Aorta (tissue), 5 donors: ENCODE results near the gene TMPRSS6. TPM values are rescaled to one million over a fixed set of nuclear protein-coding genes. Genes with fewer than 3 reads are reported as not detected.

Experiments
- ATAC-seq: fragments of 200-7000 bp; cut with Tn5 transposase; one replicate; pipeline ENCODE4 v1.9.1; 2022; ENCODE audit warnings: moderate library complexity; ENCODE audit not compliant: low FRiP score
- DNase-seq, 2 donors: peaks; one replicate each; pipeline ENCODE4 v3.0.0-alpha.2; 2020
- H3K27ac ChIP-seq, 2 donors: one replicate each; pipeline ENCODE4 v1.5.1; 2013; ENCODE audit warnings: low read length in 2 of 2, mild to moderate bottlenecking in 2 of 2, moderate library complexity in 2 of 2, control low read depth in 1 of 2, inconsistent platforms in 1 of 2, low read depth in 1 of 2
- H3K27me3 ChIP-seq, 2 donors: one replicate each; pipeline ENCODE4 v1.6.1; 2013; ENCODE audit warnings: control low read depth in 1 of 2, low read length in 1 of 2, mild to moderate bottlenecking in 1 of 2, moderate library complexity in 1 of 2; ENCODE audit not compliant: insufficient read depth in 2 of 2, control insufficient read depth in 1 of 2
- H3K36me3 ChIP-seq, 2 donors: one replicate each; pipeline ENCODE4 v1.6.1; 2013; ENCODE audit warnings: control low read depth in 1 of 2, low read length in 1 of 2, mild to moderate bottlenecking in 1 of 2; ENCODE audit not compliant: insufficient read depth in 2 of 2, control insufficient read depth in 1 of 2
- H3K4me1 ChIP-seq, 2 donors: one replicate each; pipeline ENCODE4 v1.6.1; 2013; ENCODE audit warnings: low read length in 2 of 2, control low read depth in 1 of 2, mild to moderate bottlenecking in 1 of 2, moderate library complexity in 1 of 2; ENCODE audit not compliant: insufficient read depth in 2 of 2, control insufficient read depth in 1 of 2
- H3K4me3 ChIP-seq, 2 donors: one replicate each; pipeline ENCODE4 v1.5.1; 2013; ENCODE audit warnings: low read length in 2 of 2, control low read depth in 1 of 2, mild to moderate bottlenecking in 1 of 2
- H3K9me3 ChIP-seq: one replicate; pipeline ENCODE4 v1.6.1; 2013; ENCODE audit warnings: mild to moderate bottlenecking, low read length; ENCODE audit not compliant: control insufficient read depth
- WGBS, 2 donors: extraction: QIAGEN DNeasy Blood & Tissue Kit; methylation state at CpG; one replicate each; pipeline ENCODE4 v1.1.7; 2013; 5-methylcytosine and 5-hydroxymethylcytosine counted together
- intact Hi-C, 2 donors: fragments of 100-400 bp; cut with DNase I; formaldehyde crosslinking; loops; one replicate each; pipeline versions ENCODE4 v1.14.2 to v1.15.0; 2022
- long read RNA-seq, 2 donors: library from polyadenylated mRNA; unstranded; transcript quantifications; one replicate each; pipeline ENCODE4 v2.0.0, GENCODE V29; 2020 to 2021
- polyA plus RNA-seq, 2 donors: library from polyadenylated mRNA; stranded (reverse); fragments of 200-250 nt; gene quantifications; one replicate each; pipeline ENCODE4 v1.2.3, GENCODE V29; 2013
- total RNA-seq, 2 donors: library from RNA; stranded (reverse); fragmentation: NEBNext Ultra II Directional; extraction: Animal tissue kit (Norgen Biotek cat#: 25700); gene quantifications; one replicate each; pipeline ENCODE4 v1.2.1, GENCODE V29; 2021
- donor health status: healthy with polysubstance abuse.
- donor health status: Bipolar disorder and iron deficiency.
- donor health status: DM: no; HTN: no; CAD: no.
- donor health status: DM: no; HTN: no; CAD: no.
- donor health status: DM: yes; HTN: yes; CAD: no.

TMPRSS6 gene
- not detected for total RNA-seq
- not detected for polyA plus RNA-seq
- long read RNA-seq, donor 1: 0 reads
- long read RNA-seq, donor 2: 0 reads

DNA sequence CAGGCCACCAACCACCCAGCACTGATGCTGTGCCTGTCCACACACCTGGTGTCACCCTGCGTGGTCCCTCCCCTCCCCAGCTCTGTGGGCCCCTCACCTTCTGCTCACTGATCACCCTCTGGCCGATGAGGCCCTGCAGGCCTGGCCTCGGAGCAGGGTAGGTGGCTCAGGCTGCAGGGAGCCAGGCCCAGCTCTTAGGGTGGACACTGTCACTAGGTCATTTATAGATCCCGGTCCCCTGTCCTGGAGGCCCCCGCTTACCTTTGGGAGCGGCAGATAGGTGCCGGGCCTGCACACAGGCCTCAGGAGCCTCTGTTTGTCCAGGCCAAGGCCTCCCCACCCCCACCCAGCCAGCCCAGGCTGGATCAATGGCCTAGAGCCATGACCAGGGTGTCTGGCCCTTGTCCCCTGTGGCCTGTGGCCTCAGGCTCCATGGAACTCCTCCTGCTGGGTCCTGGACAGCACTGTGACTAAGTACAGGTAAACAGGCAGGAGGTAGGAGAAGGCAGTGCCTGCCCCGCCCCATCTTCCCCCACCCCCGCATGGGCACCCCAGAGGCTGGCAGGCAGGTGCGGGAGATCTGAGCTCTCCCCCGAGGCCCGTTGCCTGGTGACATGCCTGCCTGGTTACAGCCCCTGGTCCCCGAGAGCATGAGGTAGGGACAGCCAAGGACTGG, at the start of gene TMPRSS6:
TMPRSS6 (minus strand) TSS at position 472 of the 676 bp plus-strand sequence. CDS start 6,296 bp downstream, outside the sequence.
- H3K36me3 ChIP-seq: no peaks in the 10 kb centered on the region
- no peaks in the 10 kb centered on the region for H3K4me1 ChIP-seq
- no peak within 1 kb of the TSS for H3K4me3 ChIP-seq
- ATAC-seq (no peak), DNase-seq (no peak)
- H3K27me3 ChIP-seq: no peaks in the 10 kb centered on the region
- 74 to 78% methylated on average over 12 to 13 of the region's 13 CpGs for WGBS, 2 donors
- H3K9me3 ChIP-seq: no peaks in the 10 kb centered on the region
- intact Hi-C loops: no loop called here
- H3K27ac ChIP-seq: no peak within 1 kb of the TSS

DNA sequence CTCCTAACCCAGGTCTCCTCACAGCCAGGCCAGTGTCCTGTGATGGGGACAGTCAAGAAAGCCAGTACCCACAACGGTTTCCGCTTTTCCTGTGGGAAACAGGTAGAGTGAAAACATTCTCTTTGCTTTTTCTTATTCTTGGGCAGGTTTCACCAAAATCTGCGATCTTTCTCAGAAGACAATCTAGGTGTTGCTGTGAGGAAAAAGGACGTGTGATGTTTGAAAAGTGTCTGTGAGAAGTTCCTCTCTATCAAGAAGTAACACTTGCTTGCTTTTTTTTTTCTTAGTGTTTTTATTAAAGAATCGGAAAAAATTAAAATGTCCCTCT, 49.4 kb upstream of the TMPRSS6 start:
- WGBS, 2 donors: 69 to 76% methylated on average over 5 of the region's 5 CpGs
- Histone ChIP-seq H3K27me3 (no peaks in the 10 kb centered on the region), H3K4me3 (no peak overlapping the region), H3K9me3 (peaks cover 5% of the 10 kb centered on the region), H3K4me1 (no peaks in the 10 kb centered on the region), H3K36me3 (no peaks in the 10 kb centered on the region), H3K27ac (no peak overlapping the region)
- ATAC-seq: no peak
- intact Hi-C loops: no loop called here
- no peak for DNase-seq

DNA sequence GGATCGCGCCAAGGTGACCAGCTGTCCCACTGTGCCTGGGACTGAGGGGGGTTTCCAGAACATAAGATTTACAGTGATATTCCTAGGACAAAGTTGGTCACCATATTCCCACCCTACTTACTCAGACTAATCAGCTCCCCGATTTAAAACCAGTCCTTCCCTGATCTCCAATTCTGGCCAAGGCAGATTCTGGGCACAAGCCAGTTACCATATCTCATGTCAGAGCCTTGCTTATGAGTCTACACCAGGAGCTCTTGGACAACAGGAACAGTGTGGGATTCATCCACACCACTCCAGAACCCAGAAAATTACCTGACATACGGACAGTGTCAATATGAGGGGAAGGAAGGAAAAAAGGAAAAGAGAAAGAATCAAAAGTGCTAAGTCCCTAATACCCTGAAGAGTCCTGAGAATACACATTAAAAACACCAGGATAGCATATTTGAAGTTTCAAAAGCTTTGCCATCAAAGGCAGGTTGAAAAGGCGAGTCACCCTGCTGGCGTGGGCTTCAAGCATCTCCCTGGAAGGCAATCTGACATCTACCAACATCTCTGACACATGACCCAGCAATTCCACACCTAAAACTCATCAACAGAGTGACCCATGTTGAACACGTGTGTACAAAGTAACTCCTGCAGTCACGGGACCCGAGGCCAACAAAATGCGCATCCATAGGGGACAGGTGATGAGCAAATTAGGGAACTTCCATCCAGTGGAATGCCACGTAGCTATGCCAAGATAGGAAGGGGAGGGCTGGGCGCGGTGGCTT, 48.2 kb upstream of the TMPRSS6 start:
- H3K4me1 ChIP-seq: no peaks in the 10 kb centered on the region
- no peak overlapping the region for H3K27ac ChIP-seq
- no peaks in the 10 kb centered on the region for H3K36me3 ChIP-seq
- DNase-seq (no peak), ATAC-seq (no peak)
- H3K4me3 ChIP-seq: no peak overlapping the region
- H3K9me3 ChIP-seq: peaks cover 5% of the 10 kb centered on the region
- WGBS, 2 donors: 70 to 72% methylated on average over 13 of the region's 13 CpGs
- intact Hi-C loops: no loop called here
- H3K27me3 ChIP-seq: no peaks in the 10 kb centered on the region

DNA sequence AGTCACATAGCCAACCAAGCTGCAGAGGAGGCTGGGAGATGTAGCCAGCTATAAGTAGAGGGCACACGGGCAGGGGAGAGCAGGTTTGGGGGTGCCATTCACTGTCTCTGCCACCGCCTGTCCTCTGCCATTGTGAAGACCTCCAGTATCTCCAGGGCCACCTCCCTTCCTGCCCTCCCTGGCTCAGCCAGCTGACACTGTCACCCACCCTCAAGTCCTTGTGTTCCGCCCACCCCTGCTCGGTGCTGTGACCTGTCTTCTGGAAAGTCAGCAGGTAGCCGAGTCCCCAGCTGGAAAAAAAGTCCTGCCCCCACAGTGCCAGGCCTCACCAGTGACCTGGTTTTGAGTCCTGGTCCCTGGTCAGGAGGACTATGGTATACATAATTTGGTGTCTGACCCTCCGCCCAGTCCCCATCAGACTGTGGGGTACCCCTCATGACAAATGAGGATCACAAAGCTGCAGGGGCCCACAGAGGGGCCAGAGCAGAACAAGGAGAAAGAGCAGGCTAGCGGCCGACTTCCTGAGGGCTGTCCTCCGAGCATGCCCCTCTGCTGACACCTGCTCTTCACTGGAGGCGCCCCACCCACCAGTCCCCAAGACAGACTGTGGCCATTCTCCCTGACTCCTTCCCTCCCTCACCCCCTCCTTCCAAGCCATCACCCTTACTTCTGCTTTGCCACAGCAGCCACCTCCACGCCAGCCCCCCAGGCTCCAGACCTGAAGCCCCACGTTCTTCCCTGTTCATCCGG, 47.3 kb upstream of the TMPRSS6 start:
- DNase-seq: no peak
- no peak for ATAC-seq
- H3K9me3 ChIP-seq: peaks cover 5% of the 10 kb centered on the region
- intact Hi-C loops: no loop called here
- H3K27me3 ChIP-seq: no peaks in the 10 kb centered on the region
- no peaks in the 10 kb centered on the region for H3K36me3 ChIP-seq
- 75 to 77% methylated on average over 11 to 13 of the region's 13 CpGs for WGBS, 2 donors
- H3K4me1 ChIP-seq: no peaks in the 10 kb centered on the region
- no peak overlapping the region for H3K4me3 ChIP-seq
- H3K27ac ChIP-seq: no peak overlapping the region

DNA sequence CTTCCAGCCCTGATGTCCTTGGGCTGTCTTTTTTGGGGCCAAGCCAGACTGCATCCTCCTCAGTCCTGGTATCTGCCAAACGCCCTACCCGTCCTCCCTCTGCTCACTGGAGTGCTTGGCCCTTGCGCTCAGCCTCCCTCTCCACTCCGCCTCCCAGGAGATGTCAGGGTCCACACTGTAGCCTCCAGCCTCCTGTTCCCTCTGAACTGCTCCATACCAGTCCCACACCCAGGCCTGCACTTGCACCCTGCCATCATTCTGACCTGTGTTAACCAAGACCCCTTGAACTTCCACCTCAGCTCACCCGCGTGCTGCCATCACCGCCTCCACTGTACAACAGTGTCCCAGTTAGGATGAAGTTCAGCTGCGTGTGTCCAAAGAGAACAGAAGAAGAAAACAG, 46.5 kb upstream of the TMPRSS6 start:
- intact Hi-C loops: no loop called here
- no peaks in the 10 kb centered on the region for H3K4me1 ChIP-seq
- no peaks in the 10 kb centered on the region for H3K27me3 ChIP-seq
- DNase-seq: no peak
- H3K4me3 ChIP-seq: no peak overlapping the region
- 93% methylated on average over 8 of the region's 8 CpGs for whole genome bisulfite sequencing, 2 donors
- H3K27ac ChIP-seq: no peak overlapping the region
- peaks cover 3% of the 10 kb centered on the region for H3K9me3 ChIP-seq
- H3K36me3 ChIP-seq: no peaks in the 10 kb centered on the region
- no peak for ATAC-seq

DNA sequence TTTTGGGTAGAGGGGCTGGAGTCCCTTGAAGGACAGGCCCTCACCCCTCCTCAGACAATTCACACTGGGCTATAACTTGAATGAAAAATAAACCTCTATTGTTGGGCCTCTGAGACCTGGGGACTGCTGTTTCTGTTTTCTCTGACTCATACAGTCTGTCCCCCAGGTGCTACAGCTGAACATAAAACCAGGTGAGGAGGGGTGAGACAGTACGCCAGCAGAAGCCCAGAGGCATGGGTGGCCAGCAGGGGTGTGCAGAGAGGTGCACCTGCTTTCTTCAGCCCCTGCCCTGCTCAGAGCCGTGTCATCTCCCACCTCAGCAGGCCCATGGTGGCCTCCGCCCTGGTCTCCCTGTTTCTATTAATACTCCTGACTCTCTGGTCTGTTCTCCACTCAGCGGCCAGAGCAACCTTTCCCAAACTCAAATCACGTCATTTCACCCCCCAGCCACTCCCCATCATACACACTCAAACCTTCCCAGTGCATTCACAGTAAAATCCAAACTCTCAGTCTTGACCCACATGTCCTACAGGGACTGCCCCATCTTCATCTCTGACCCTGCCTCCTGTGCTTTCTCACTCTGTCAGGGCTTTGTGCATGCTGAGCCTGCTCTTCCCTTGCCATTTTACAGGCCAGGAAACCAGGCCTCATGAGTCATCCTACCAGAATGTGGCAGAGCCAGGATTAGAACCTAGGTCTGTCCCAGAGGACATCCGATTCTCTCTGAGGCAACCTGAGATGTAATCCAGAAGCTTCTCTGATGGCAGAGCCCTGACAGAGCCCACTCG, 45.6 kb upstream of the TMPRSS6 start:
- WGBS, 2 donors: 81 to 89% methylated on average over 7 of the region's 7 CpGs
- Histone ChIP-seq H3K27ac (no peak overlapping the region), H3K4me1 (no peaks in the 10 kb centered on the region), H3K4me3 (no peak overlapping the region), H3K36me3 (no peaks in the 10 kb centered on the region), H3K9me3 (peaks cover 3% of the 10 kb centered on the region), H3K27me3 (no peaks in the 10 kb centered on the region)
- intact Hi-C loops: no loop called here
- DNase-seq (no peak), ATAC-seq (no peak)

DNA sequence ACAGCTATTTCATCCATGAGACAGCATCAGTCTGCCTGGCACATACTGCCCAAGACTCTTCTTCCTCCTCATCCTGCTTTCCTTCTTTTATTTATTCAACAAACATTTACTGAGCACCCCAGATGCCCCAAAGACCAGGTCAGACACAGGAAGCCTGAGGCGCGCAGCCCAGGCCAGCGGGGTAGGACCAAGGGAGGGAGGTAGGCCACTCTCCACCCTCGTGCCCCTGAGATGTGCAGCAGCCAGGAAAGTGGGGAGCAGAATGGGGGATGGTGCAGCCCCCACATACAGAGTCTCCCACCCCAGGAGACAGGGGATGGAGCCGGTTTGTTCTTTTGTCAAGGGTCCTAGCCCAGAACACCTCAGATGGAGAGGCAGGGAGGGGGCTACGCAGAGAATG, 44.4 kb upstream of the TMPRSS6 start:
- ATAC-seq: no peak
- no peaks in the 10 kb centered on the region for H3K36me3 ChIP-seq

DNA sequence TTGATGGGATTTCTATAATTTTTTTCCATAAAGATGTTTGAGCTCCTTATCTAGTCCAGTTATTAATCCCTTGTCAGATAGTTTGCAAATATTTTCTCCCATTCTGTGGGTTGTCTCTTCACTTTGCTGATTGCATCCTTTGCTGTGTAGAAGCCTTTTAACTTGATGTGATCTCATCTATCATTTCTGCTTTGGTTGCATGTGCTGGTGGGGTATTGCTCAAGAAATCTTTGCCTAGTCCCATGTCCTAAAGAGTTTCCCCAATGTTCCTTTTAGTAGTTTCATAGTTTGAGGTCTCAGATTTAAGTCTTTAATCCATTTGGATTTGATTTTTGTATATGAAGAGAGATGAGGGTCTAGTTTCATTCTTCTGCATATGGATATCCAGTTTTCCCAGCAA, 41.9 kb upstream of the TMPRSS6 start:
- intact Hi-C loops: no loop called here

More for the DNA sequence above, 44.4 kb upstream of the TMPRSS6 start:
- DNase-seq: no peak
- H3K27me3 ChIP-seq: no peaks in the 10 kb centered on the region
- intact Hi-C loops: no loop called here
- no peak overlapping the region for H3K4me3 ChIP-seq
- H3K27ac ChIP-seq: no peak overlapping the region
- H3K9me3 ChIP-seq: peaks cover 3% of the 10 kb centered on the region
- no peaks in the 10 kb centered on the region for H3K4me1 ChIP-seq
- 72 to 87% methylated on average over 6 of the region's 6 CpGs for WGBS, 2 donors

More for the DNA sequence above, 41.9 kb upstream of the TMPRSS6 start:
- Histone ChIP-seq H3K9me3 (peaks cover 3% of the 10 kb centered on the region), H3K27me3 (no peaks in the 10 kb centered on the region), H3K27ac (no peak overlapping the region), H3K4me3 (no peak overlapping the region), H3K4me1 (no peaks in the 10 kb centered on the region), H3K36me3 (no peaks in the 10 kb centered on the region)
- no peak for ATAC-seq
- no peak for DNase-seq
